ENCODE data around the gene STXBP5.

Gene STXBP5

GRCh38 chr6:147173675-147174308 is 30.4 kb upstream of the STXBP5 start:
- DNase-seq (ENCODE audit: low read depth): no peak
- no peak overlapping the region for H3K4me3 ChIP-seq (ENCODE audit: low read depth, low read length)
- TF ChIP-seq POLR2A (IDR thresholded peaks at IDR 0.05; ENCODE audit: extremely low read depth, insufficient read length) (no peak), CTCF (IDR thresholded peaks at IDR 0.05; ENCODE audit: low read depth, low read length) (no peak), MYC (IDR thresholded peaks at IDR 0.05; ENCODE audit: low read depth, low read length) (no peak)
- TF ChIP-seq, protein P1, sequence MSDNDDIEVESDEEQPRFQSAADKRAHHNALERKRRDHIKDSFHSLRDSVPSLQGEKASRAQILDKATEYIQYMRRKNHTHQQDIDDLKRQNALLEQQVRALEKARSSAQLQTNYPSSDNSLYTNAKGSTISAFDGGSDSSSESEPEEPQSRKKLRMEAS (IDR thresholded peaks at IDR 0.05; ENCODE audit: low read depth, low read length): no peak

- DNase-seq (ENCODE audit: low read depth): no peak
- TF ChIP-seq CTCF (IDR thresholded peaks at IDR 0.05; ENCODE audit: low read depth, low read length) (no peak), MYC (IDR thresholded peaks at IDR 0.05; ENCODE audit: low read depth, low read length) (no peak), POLR2A (IDR thresholded peaks at IDR 0.05; ENCODE audit: extremely low read depth, insufficient read length) (no peak)
- TF ChIP-seq, protein P1 (IDR thresholded peaks at IDR 0.05; ENCODE audit: low read depth, low read length): no peak
- no peak overlapping the region for H3K4me3 ChIP-seq (ENCODE audit: low read depth, low read length)
Measured at GRCh38 chr6:147176795-147177194, 27.4 kb upstream of the STXBP5 start.

DNA sequence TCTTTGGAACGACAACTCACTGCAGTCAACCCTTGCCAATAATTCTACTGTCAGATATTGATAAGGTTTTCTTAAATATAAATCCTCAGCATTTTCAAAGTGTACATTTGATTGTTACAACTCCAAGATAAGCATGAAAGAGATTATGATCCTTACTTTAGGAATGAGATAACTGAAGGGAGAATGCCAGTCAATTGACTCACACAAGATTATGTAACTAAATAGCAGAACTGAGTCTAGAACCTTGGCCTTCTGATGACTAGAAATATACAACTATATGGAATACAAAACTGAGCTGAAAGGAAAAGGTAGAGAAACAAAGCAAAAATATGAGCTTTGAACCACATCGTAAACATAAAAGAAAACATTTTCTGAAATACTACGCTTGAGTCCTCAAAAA is 26.9 kb upstream of the STXBP5 start:
- DNase-seq (ENCODE audit: low read depth): no peak
- TF ChIP-seq CTCF (IDR thresholded peaks at IDR 0.05; ENCODE audit: low read depth, low read length) (no peak), POLR2A (IDR thresholded peaks at IDR 0.05; ENCODE audit: extremely low read depth, insufficient read length) (no peak), MYC (IDR thresholded peaks at IDR 0.05; ENCODE audit: low read depth, low read length) (no peak)
- TF ChIP-seq, protein P1 (IDR thresholded peaks at IDR 0.05; ENCODE audit: low read depth, low read length): no peak
- H3K4me3 ChIP-seq (ENCODE audit: low read depth, low read length): no peak overlapping the region

- TF ChIP-seq, protein P1 (IDR thresholded peaks at IDR 0.05; ENCODE audit: low read depth, low read length): no peak
- TF ChIP-seq MYC (IDR thresholded peaks at IDR 0.05; ENCODE audit: low read depth, low read length): no peak
- TF ChIP-seq CTCF (IDR thresholded peaks at IDR 0.05; ENCODE audit: low read depth, low read length): no peak
- TF ChIP-seq POLR2A (IDR thresholded peaks at IDR 0.05; ENCODE audit: extremely low read depth, insufficient read length): no peak
- no peak for DNase-seq (ENCODE audit: low read depth)
- no peak overlapping the region for H3K4me3 ChIP-seq (ENCODE audit: low read depth, low read length)
Measured at GRCh38 chr6:147178355-147178754, 25.9 kb upstream of the STXBP5 start.

DNA sequence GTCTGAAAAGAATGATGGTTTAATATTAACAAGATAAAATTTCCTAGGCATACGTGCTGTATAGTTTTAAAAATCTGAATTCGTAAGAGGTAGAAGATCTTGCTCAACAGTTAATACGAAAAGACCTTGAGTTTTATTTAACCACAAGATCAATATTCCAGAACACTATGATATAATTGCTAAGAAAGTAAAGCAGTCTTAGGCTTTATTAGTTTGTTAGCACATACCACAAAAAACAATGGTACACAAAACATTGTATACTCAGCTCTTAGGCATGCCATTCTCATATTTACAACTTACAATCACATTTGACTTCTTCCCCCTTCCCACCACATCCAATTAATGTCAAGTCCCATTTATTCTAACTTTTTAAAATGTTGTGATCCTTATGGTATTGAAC is 24.4 kb upstream of the STXBP5 start:
- no peak for DNase-seq (ENCODE audit: low read depth)
- H3K4me3 ChIP-seq (ENCODE audit: low read depth, low read length): no peak overlapping the region
- TF ChIP-seq CTCF (IDR thresholded peaks at IDR 0.05; ENCODE audit: low read depth, low read length) (no peak), MYC (IDR thresholded peaks at IDR 0.05; ENCODE audit: low read depth, low read length) (no peak), POLR2A (IDR thresholded peaks at IDR 0.05; ENCODE audit: extremely low read depth, insufficient read length) (no peak)
- TF ChIP-seq, protein P1 (IDR thresholded peaks at IDR 0.05; ENCODE audit: low read depth, low read length): no peak
